ENCODE measurements around the gene SERPINB13. TPM values are rescaled to one million over a fixed set of nuclear protein-coding genes. Genes with fewer than 3 reads are reported as not detected.

Gene SERPINB13
- total RNA-seq, 1 donor, result not detected

DNA sequence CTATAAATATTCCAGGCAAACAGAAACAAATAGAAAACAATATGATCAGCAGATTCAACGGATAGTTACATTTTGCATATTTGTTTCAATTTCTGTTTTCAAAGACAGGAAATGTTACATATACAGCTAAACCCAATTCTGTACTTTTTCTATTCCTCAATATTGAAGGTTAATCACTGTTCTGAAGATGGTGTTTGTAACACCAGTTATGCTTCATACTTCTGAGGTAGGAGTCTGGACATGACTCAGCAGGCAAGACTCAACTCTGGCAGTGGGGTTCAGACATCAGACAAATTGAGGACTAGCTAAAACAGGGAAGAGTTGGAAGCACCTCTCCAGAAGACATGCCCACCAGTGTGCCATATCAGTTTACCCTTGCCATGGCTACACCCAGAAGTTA, 16.6 kb downstream of the SERPINB13 start:
- peak; percentile 47 for DNase-seq (ENCODE audit: insufficient read length, low spot score, missing footprints)

DNA sequence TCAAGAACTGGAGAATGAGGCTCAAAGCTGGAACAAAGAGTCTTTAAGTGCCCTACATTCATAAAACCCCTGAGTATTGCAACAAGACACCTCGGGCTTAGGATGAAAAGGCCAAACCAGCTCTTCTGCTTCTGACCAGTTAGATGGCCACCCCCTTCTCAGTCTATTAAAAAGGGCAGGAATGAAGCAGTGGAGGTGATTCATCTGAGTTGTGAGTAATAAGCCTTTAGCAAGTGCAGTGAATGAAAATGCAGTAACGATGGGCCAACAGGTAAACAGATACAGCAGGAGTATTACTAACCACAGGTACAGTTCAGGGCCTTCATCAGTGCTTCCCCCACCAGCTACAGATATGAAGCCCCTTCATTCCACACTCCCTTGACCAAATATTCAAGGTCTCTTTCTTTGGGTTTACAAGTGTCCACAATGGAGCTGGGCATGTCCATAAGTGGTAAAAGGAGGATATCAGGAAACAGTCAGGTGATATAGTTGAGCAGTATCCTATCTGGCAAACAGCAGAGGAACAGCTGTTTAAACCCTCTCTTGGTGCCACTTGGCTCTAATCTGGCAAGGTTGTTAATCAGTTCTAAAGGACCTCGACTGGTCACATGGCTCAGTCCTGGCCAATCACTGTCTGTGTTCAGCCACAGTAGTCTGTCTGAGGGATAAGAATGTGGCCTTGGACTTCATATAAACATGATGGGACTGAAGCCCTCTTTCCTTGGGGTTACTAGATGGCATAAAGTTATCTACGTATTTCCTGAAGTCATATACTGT, 17.8 kb downstream of the SERPINB13 start:
- no peak overlapping the region for H3K27ac ChIP-seq (ENCODE audit: low read depth, low read length)
- no peaks in the 10 kb centered on the region for H3K79me2 ChIP-seq (ENCODE audit: insufficient read depth, low read length)
- TF ChIP-seq, protein P1, sequence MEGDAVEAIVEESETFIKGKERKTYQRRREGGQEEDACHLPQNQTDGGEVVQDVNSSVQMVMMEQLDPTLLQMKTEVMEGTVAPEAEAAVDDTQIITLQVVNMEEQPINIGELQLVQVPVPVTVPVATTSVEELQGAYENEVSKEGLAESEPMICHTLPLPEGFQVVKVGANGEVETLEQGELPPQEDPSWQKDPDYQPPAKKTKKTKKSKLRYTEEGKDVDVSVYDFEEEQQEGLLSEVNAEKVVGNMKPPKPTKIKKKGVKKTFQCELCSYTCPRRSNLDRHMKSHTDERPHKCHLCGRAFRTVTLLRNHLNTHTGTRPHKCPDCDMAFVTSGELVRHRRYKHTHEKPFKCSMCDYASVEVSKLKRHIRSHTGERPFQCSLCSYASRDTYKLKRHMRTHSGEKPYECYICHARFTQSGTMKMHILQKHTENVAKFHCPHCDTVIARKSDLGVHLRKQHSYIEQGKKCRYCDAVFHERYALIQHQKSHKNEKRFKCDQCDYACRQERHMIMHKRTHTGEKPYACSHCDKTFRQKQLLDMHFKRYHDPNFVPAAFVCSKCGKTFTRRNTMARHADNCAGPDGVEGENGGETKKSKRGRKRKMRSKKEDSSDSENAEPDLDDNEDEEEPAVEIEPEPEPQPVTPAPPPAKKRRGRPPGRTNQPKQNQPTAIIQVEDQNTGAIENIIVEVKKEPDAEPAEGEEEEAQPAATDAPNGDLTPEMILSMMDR (IDR thresholded peaks at IDR 0.05; ENCODE audit: extremely low read depth, low read depth, low read length), result no peak
- no peaks in the 10 kb centered on the region for H4K20me1 ChIP-seq (ENCODE audit: insufficient read depth, low read length)
- H3K4me3 ChIP-seq (ENCODE audit: insufficient read depth, low read length), result no peak overlapping the region
- no peaks in the 10 kb centered on the region for H3K36me3 ChIP-seq (ENCODE audit: insufficient read depth, low read length)
- H2AFZ ChIP-seq (ENCODE audit: low read length), result no peak overlapping the region
- H3K4me2 ChIP-seq (ENCODE audit: insufficient read depth, low read length), result no peak overlapping the region
- DNase-seq (ENCODE audit: insufficient read length, low spot score, missing footprints), result no peak
- no peaks in the 10 kb centered on the region for H3K27me3 ChIP-seq (ENCODE audit: insufficient read depth, low read length)
- H3K4me1 ChIP-seq (ENCODE audit: insufficient read depth, low read length), result no peaks in the 10 kb centered on the region
- H3K9me3 ChIP-seq (ENCODE audit: low read depth, low read length), result no peaks in the 10 kb centered on the region

More for the DNA sequence above, 16.6 kb downstream of the SERPINB13 start:
- H3K4me1 ChIP-seq (ENCODE audit: insufficient read depth, low read length), result no peaks in the 10 kb centered on the region
- H2AFZ ChIP-seq (ENCODE audit: low read length), result no peak overlapping the region
- TF ChIP-seq, protein P1 (IDR thresholded peaks at IDR 0.05; ENCODE audit: extremely low read depth, low read depth, low read length), result no peak
- no peak overlapping the region for H3K4me2 ChIP-seq (ENCODE audit: insufficient read depth, low read length)
- no peaks in the 10 kb centered on the region for H3K9me3 ChIP-seq (ENCODE audit: low read depth, low read length)
- H4K20me1 ChIP-seq (ENCODE audit: insufficient read depth, low read length), result no peaks in the 10 kb centered on the region
- H3K4me3 ChIP-seq (ENCODE audit: insufficient read depth, low read length), result no peak overlapping the region
- H3K27me3 ChIP-seq (ENCODE audit: insufficient read depth, low read length), result no peaks in the 10 kb centered on the region
- no peaks in the 10 kb centered on the region for H3K79me2 ChIP-seq (ENCODE audit: insufficient read depth, low read length)
- no peak overlapping the region for H3K27ac ChIP-seq (ENCODE audit: low read depth, low read length)
- no peaks in the 10 kb centered on the region for H3K36me3 ChIP-seq (ENCODE audit: insufficient read depth, low read length)

DNA sequence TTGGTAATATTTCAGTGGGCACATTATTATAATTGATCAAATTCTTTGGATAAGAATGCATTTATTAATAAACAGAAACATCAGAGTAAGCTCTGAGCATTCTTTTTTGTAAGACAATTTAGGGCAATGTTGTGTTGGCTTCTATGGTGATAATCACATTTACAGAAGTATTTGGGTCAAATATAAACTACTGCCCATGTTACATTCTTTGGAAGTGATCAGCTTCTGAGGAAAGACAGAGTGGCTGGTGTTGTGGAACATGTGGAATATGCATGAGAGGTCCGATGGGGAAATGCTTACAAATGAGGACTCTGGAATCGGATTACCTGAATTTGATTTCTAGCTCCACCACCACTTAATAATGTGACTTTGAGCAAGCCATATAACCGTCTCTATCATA, 19.4 kb downstream of the SERPINB13 start:
- DNase-seq (ENCODE audit: insufficient read length, low spot score, missing footprints), result no peak
- no peaks in the 10 kb centered on the region for H3K36me3 ChIP-seq (ENCODE audit: insufficient read depth, low read length)
- H3K4me3 ChIP-seq (ENCODE audit: insufficient read depth, low read length), result no peak overlapping the region
- TF ChIP-seq, protein P1 (IDR thresholded peaks at IDR 0.05; ENCODE audit: extremely low read depth, low read depth, low read length), result no peak
- H3K4me2 ChIP-seq (ENCODE audit: insufficient read depth, low read length), result no peak overlapping the region
- no peaks in the 10 kb centered on the region for H3K27me3 ChIP-seq (ENCODE audit: insufficient read depth, low read length)
- H3K79me2 ChIP-seq (ENCODE audit: insufficient read depth, low read length), result no peaks in the 10 kb centered on the region
- no peak overlapping the region for H3K27ac ChIP-seq (ENCODE audit: low read depth, low read length)
- no peaks in the 10 kb centered on the region for H3K9me3 ChIP-seq (ENCODE audit: low read depth, low read length)
- H2AFZ ChIP-seq (ENCODE audit: low read length), result no peak overlapping the region
- H3K4me1 ChIP-seq (ENCODE audit: insufficient read depth, low read length), result no peaks in the 10 kb centered on the region
- no peaks in the 10 kb centered on the region for H4K20me1 ChIP-seq (ENCODE audit: insufficient read depth, low read length)

DNA sequence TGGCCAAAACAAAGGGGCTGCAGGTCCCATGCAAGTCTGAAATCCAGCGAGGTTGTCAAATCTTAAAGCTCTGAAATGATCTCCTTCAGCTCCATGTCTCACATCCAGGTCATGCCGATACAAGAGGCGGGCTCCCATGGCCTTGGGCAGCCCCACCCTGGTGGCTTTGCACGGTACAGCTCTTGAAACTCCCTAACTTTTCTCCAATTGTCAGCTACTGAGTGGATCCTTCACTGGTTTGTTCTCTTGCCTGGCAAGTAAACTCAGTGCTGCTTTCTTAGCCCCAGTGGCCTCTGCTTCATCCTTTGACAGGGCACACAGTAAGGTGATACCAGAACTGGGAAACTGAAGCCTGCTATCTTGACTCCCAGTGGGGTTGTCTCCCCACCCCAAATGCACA, 26.3 kb downstream of the SERPINB13 start:
- H3K4me3 ChIP-seq (ENCODE audit: insufficient read depth, low read length), result no peak overlapping the region
- no peak overlapping the region for H2AFZ ChIP-seq (ENCODE audit: low read length)
- DNase-seq (ENCODE audit: insufficient read length, low spot score, missing footprints), result no peak
- TF ChIP-seq, protein P1 (IDR thresholded peaks at IDR 0.05; ENCODE audit: extremely low read depth, low read depth, low read length), result no peak
- peaks cover 6% of the 10 kb centered on the region for H3K27me3 ChIP-seq (ENCODE audit: insufficient read depth, low read length)
- no peak overlapping the region for H3K27ac ChIP-seq (ENCODE audit: low read depth, low read length)
- H3K9me3 ChIP-seq (ENCODE audit: low read depth, low read length), result no peaks in the 10 kb centered on the region
- H3K4me1 ChIP-seq (ENCODE audit: insufficient read depth, low read length), result no peaks in the 10 kb centered on the region
- H3K36me3 ChIP-seq (ENCODE audit: insufficient read depth, low read length), result no peaks in the 10 kb centered on the region
- H4K20me1 ChIP-seq (ENCODE audit: insufficient read depth, low read length), result no peaks in the 10 kb centered on the region
- no peaks in the 10 kb centered on the region for H3K79me2 ChIP-seq (ENCODE audit: insufficient read depth, low read length)
- no peak overlapping the region for H3K4me2 ChIP-seq (ENCODE audit: insufficient read depth, low read length)
